HUES6 (cell line): ENCODE data around the gene NAA15.
"Not testable (repeated sequence)": the region's sequence is repeated elsewhere in the genome, so short reads cannot be mapped to it uniquely, and the experiment has no call there.

ENCODE experiments used
- H3K27ac ChIP-seq: 2 replicates; pipeline ENCODE4 v1.7.0; 2013; ENCODE audit warnings: low read depth, mild to moderate bottlenecking, low read length, inconsistent platforms
- H3K27me3 ChIP-seq: 2 replicates; pipeline ENCODE4 v1.6.1; 2013; ENCODE audit warnings: low read length; ENCODE audit not compliant: control insufficient read depth, insufficient read depth
- H3K36me3 ChIP-seq: 2 replicates; pipeline ENCODE4 v1.6.1; 2013; ENCODE audit warnings: low read length; ENCODE audit not compliant: control insufficient read depth, insufficient read depth
- H3K4me1 ChIP-seq: 2 replicates; pipeline ENCODE4 v1.6.1; 2013; ENCODE audit warnings: low read length; ENCODE audit not compliant: control insufficient read depth, insufficient read depth
- H3K4me3 ChIP-seq: 2 replicates; pipeline ENCODE4 v1.5.1; 2013; ENCODE audit warnings: low read depth, low read length
- H3K9ac ChIP-seq: one replicate; pipeline ENCODE4 v1.6.1; 2013; ENCODE audit warnings: mild to moderate bottlenecking, low read length
- H3K9me3 ChIP-seq: 2 replicates; pipeline ENCODE4 v1.6.1; 2013; ENCODE audit warnings: low read depth, low read length; ENCODE audit not compliant: control insufficient read depth, insufficient read depth

NAA15 gene

GRCh38 chr4:139301113-139301820, at the start of gene NAA15:
Gene NAA15, plus strand, starts transcription at chr4:139301505. Its CDS starts 273 bp downstream, at chr4:139301778.
- peaks cover 7% of the 10 kb centered on the region for H3K4me1 ChIP-seq
- H3K27me3 ChIP-seq = no peaks in the 10 kb centered on the region
- peak within 1 kb of the TSS; percentile 95 for H3K9ac ChIP-seq
- H3K9me3 ChIP-seq = peaks cover 4% of the 10 kb centered on the region; the same call in 1 of the 2 replicates
- peak within 1 kb of the TSS; percentile 70 for H3K27ac ChIP-seq
- peaks cover 27% of the 10 kb centered on the region for H3K36me3 ChIP-seq
- peak within 1 kb of the TSS; percentile 88 for H3K4me3 ChIP-seq

GRCh38 chr4:139253046-139253445, 48.3 kb upstream of the NAA15 start:
- Histone ChIP-seq H3K27me3 (no peaks in the 10 kb centered on the region), H3K27ac (no peak overlapping the region), H3K9ac (no peak overlapping the region), H3K4me3 (no peak overlapping the region), H3K9me3 (no peaks in the 10 kb centered on the region), H3K4me1 (no peaks in the 10 kb centered on the region), H3K36me3 (no peaks in the 10 kb centered on the region)

DNA sequence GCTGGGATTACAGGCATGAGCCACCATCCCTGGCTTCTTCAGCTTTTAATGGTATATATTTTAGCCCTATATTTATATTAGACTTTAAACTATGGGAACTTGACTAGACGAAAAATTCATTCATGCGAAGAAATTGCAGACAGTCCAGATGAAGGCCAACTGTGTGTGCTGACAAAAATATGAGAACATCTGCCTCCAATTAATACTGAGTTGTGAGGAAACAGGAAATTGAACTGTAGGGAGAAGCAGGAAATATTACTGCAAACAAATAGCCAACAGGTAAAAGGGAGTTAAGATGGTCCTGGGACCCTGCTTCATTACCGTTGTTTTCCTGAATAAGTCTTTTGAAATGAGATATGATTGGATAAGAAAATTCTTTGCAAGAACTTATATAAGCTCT, 47.6 kb upstream of the NAA15 start:
- Histone ChIP-seq H3K9ac (no peak overlapping the region), H3K9me3 (no peaks in the 10 kb centered on the region), H3K4me3 (no peak overlapping the region), H3K27ac (no peak overlapping the region), H3K4me1 (no peaks in the 10 kb centered on the region), H3K36me3 (no peaks in the 10 kb centered on the region), H3K27me3 (no peaks in the 10 kb centered on the region)

- not testable (repeated sequence) for H3K4me3 ChIP-seq, H3K9ac ChIP-seq, H3K4me1 ChIP-seq, H3K27ac ChIP-seq, H3K27me3 ChIP-seq, H3K36me3 ChIP-seq, H3K9me3 ChIP-seq
Observed at GRCh38 chr4:139255581-139255980, 45.7 kb upstream of the NAA15 start.

DNA sequence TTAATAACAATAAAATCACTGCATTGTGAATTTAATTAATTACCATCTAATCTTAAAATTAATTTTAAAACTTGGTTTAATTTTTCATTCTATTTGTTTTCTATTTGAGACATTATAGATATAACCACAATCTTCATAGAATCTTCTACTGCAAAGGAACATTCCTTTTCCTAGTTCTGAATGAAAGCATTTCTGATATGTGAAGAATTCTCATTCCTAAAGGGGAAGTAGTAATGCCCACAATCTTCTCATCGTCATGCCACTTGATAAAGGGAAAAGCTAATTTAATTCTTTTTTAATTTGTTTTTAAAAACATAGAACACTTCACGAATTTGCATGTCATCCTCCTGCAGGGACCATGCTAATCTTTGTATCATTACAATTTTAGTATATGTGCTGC, 45.0 kb upstream of the NAA15 start:
- H3K36me3 ChIP-seq = no peaks in the 10 kb centered on the region

GRCh38 chr4:139265654-139266053, 35.7 kb upstream of the NAA15 start:
- Histone ChIP-seq H3K27ac (no peak overlapping the region), H3K4me1 (peaks cover 12% of the 10 kb centered on the region), H3K9ac (no peak overlapping the region), H3K36me3 (no peaks in the 10 kb centered on the region), H3K9me3 (no peaks in the 10 kb centered on the region), H3K4me3 (no peak overlapping the region), H3K27me3 (no peaks in the 10 kb centered on the region)

More for the DNA sequence above, 45.0 kb upstream of the NAA15 start:
- no peaks in the 10 kb centered on the region for H3K27me3 ChIP-seq
- H3K9ac ChIP-seq = no peak overlapping the region
- no peak overlapping the region for H3K27ac ChIP-seq
- H3K4me1 ChIP-seq = no peaks in the 10 kb centered on the region
- H3K9me3 ChIP-seq = no peaks in the 10 kb centered on the region
- no peak overlapping the region for H3K4me3 ChIP-seq

GRCh38 chr4:139266208-139266582, 35.1 kb upstream of the NAA15 start:
- H3K4me1 ChIP-seq = peaks cover 12% of the 10 kb centered on the region
- H3K27ac ChIP-seq = no peak overlapping the region
- no peak overlapping the region for H3K9ac ChIP-seq
- H3K27me3 ChIP-seq = no peaks in the 10 kb centered on the region
- no peak overlapping the region for H3K4me3 ChIP-seq
- H3K9me3 ChIP-seq = no peaks in the 10 kb centered on the region
- H3K36me3 ChIP-seq = no peaks in the 10 kb centered on the region

DNA sequence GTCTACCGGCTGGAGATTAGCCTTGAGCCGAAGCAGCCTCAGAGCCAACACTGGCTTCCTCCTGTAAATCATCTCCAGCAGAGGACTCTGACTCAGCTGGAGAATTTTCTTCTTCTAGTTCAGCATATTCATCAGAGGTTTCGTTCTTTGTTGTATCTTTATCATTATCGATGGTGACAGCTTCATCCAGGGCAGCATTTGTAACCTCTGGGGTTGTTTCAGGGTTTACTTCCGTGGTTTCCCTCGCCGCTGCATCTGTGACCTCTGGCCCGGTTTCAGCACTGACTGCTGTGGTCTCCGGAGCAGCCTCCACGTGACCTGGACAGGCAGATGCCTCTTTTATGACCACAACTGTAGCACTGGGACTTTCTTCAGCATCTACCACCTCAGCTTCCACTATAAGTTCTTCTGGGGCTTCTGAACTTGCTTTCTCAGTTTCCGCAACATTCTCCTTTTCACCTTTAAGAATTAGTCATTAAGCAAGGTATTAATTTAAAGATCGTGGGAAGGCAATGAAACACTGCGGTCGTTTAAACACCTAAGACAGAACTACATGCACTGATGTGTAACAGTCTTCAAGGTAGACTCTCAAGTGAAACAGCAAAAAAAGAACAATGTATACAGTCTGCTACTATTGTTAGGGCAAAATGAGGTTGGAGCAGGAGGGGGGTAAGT, 34.6 kb upstream of the NAA15 start:
- no peaks in the 10 kb centered on the region for H3K9me3 ChIP-seq
- no peak overlapping the region for H3K4me3 ChIP-seq
- H3K4me1 ChIP-seq = peaks cover 12% of the 10 kb centered on the region
- H3K27me3 ChIP-seq = no peaks in the 10 kb centered on the region
- no peak overlapping the region for H3K27ac ChIP-seq
- no peaks in the 10 kb centered on the region for H3K36me3 ChIP-seq
- no peak overlapping the region for H3K9ac ChIP-seq

- no peak overlapping the region for H3K4me3 ChIP-seq
- no peak overlapping the region for H3K9ac ChIP-seq
- no peaks in the 10 kb centered on the region for H3K36me3 ChIP-seq
- no peak overlapping the region for H3K27ac ChIP-seq
- peaks cover 12% of the 10 kb centered on the region for H3K4me1 ChIP-seq
- no peaks in the 10 kb centered on the region for H3K9me3 ChIP-seq
- no peaks in the 10 kb centered on the region for H3K27me3 ChIP-seq
Observed at GRCh38 chr4:139267301-139267700, 34.0 kb upstream of the NAA15 start.

GRCh38 chr4:139273835-139274234, 27.5 kb upstream of the NAA15 start:
- Histone ChIP-seq H3K27ac (no peak overlapping the region), H3K9me3 (no peaks in the 10 kb centered on the region), H3K9ac (no peak overlapping the region), H3K4me1 (peaks cover under 1% of the 10 kb centered on the region; the same call in 1 of the 2 replicates), H3K27me3 (peaks cover 18% of the 10 kb centered on the region), H3K4me3 (no peak overlapping the region), H3K36me3 (no peaks in the 10 kb centered on the region)

GRCh38 chr4:139274790-139275189, 26.5 kb upstream of the NAA15 start:
- H3K27ac ChIP-seq = no peak overlapping the region
- H3K9me3 ChIP-seq = no peaks in the 10 kb centered on the region
- H3K4me1 ChIP-seq = peaks cover 4% of the 10 kb centered on the region; the same call in 1 of the 2 replicates
- no peak overlapping the region for H3K9ac ChIP-seq
- no peak overlapping the region for H3K4me3 ChIP-seq
- peaks cover 27% of the 10 kb centered on the region for H3K27me3 ChIP-seq
- H3K36me3 ChIP-seq = no peaks in the 10 kb centered on the region
